GM19035 (cell line): ENCODE measurements around the gene SEMA4A.

Experiments used
- ATAC-seq: cut with Tn5 transposase; IDR thresholded peaks from one replicate; pipeline ENCODE4 v1.9.1; 2021; ENCODE audit not compliant: unreplicated experiment

Gene SEMA4A

GRCh38 chr1:156226116-156226538, 72.7 kb downstream of the SEMA4A start:
- peak; percentile 81 for ATAC-seq

GRCh38 chr1:156226782-156227181, 73.4 kb downstream of the SEMA4A start:
- ATAC-seq, result no peak
